Gastrocnemius medialis (tissue), 4 donors: Measurements from ENCODE around the gene B4GALT1. TPM values are rescaled to one million over a fixed set of nuclear protein-coding genes. Genes with fewer than 3 reads are reported as not detected.

Experiments used
- ATAC-seq, 2 donors: fragments of 150-250 bp; one replicate each; pipeline ENCODE4 v1.9.1; 2016
- DNase-seq, 2 donors: peaks; one replicate each; pipeline ENCODE4 v3.0.0-alpha.2; 2019
- H3K27ac ChIP-seq, 4 donors: fragments of 200-600 bp; sonication (generic); 1 replicate in 1 of 4; 2 replicates in 3 of 4; pipeline ENCODE4 v1.5.1; 2016 to 2018; ENCODE audit warnings: mild to moderate bottlenecking in 2 of 4, moderate library complexity in 1 of 4
- H3K27me3 ChIP-seq, 3 donors: fragments of 200-600 bp; sonication (generic) in 2 of 3; 1 replicate in 1 of 3; 2 replicates in 2 of 3; pipeline versions ENCODE4 v1.5.1 to v1.6.0; 2016 to 2019; ENCODE audit warnings: mild to moderate bottlenecking in 1 of 3, moderate library complexity in 1 of 3
- H3K36me3 ChIP-seq, 2 donors: fragments of 200-600 bp; sonication (generic) in 1 of 2; one replicate each; pipeline ENCODE4 v1.5.1; 2017 to 2018
- H3K4me1 ChIP-seq, 2 donors: fragments of 200-600 bp; sonication (generic) in 1 of 2; one replicate each; pipeline ENCODE4 v1.5.1; 2016 to 2017; ENCODE audit warnings: mild to moderate bottlenecking in 2 of 2
- H3K4me3 ChIP-seq, 4 donors: fragments of 200-600 bp; sonication (generic) in 3 of 4; 1 replicate in 1 of 4; 2 replicates in 3 of 4; pipeline ENCODE4 v1.5.1; 2016 to 2019; ENCODE audit warnings: mild to moderate bottlenecking in 2 of 4
- H3K9me3 ChIP-seq, 3 donors: fragments of 200-600 bp; sonication (generic) in 2 of 3; 1 replicate in 1 of 3; 2 replicates in 2 of 3; pipeline ENCODE4 v1.5.1; 2016 to 2019
- POLR2A ChIP-seq, 2 donors: fragments of 450-650 bp; IDR thresholded peaks; one replicate each; pipeline ENCODE4 v1.6.1; 2017; ENCODE audit warnings: antibody characterized with exemption in 2 of 2, mild to moderate bottlenecking in 2 of 2, moderate library complexity in 2 of 2
- in situ Hi-C, 4 donors: fragments of 200-750 bp; cut with MboI; loops; one replicate each; pipeline versions ENCODE4 v1.15.0 to v1.8.0; 2017; ENCODE audit warnings: low sequenced_read_pairs in 4 of 4
- intact Hi-C: fragments of 100-400 bp; cut with DNase I; formaldehyde crosslinking; loops from one replicate; pipeline ENCODE4 v1.15.1; 2023; ENCODE audit warnings: low total_unique reads
- total RNA-seq, 4 donors: library from RNA; depleted of rRNA; stranded (reverse); fragments of >200 nt; gene quantifications; one replicate each; pipeline versions ENCODE4 v1.1.0 to v1.2.3, GENCODE V29; 2016
- TF ChIP-seq, protein P1 (sequence below), 5 experiments: fragments of 450-650 bp in 3 of 5; fragments of 200-600 bp in 2 of 5; sonication (generic) in 2 of 5; IDR thresholded peaks in 4 of 5; conservative IDR thresholded peaks in 1 of 5; 1 replicate in 4 of 5; 2 replicates in 1 of 5; pipeline ENCODE4 v1.5.1; 2016 to 2019; ENCODE audit warnings: antibody characterized with exemption in 5 of 5, mild to moderate bottlenecking in 3 of 5, moderate library complexity in 3 of 5

Gene B4GALT1
- total RNA-seq, 4 donors from 2014 or later: 24.2 to 56.2 (median 42.7) TPM

DNA sequence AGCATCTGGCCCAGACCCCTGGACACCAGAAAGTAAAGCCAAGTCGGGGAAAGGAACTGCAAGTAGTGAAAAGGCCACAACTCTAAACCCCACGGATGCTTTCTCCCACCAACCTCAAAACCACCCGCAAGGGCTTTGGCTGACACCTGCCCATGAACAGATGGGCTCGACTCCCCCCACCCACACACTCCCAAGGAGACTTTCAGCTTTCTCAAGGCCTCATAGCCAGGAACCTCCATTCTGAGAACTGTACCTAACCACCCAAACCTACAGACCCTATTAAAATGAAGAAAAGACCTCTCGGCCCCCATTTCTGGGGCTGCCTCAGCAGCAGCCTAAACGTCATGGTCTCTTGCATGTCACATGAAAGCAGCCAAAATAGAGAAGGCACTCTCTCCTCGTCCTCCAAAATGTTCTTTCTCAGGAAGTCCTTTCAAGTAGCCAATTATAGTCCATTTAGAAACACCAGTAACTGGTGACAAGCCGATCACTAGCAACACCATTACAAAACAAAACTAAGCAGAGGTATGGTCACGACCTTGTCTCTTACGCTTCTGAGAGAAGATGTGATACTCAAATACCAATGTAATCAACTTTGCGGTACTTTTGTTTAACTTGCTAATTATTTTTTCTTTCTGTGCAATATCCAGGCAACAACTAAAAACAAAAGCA lies 2.9 kb downstream of the B4GALT1 start:
- H3K36me3 ChIP-seq: no peaks in the 10 kb centered on the region
- peak; percentile 55 to 67 for TF ChIP-seq POLR2A (IDR thresholded peaks at IDR 0.05)
- TF ChIP-seq, protein P1, sequence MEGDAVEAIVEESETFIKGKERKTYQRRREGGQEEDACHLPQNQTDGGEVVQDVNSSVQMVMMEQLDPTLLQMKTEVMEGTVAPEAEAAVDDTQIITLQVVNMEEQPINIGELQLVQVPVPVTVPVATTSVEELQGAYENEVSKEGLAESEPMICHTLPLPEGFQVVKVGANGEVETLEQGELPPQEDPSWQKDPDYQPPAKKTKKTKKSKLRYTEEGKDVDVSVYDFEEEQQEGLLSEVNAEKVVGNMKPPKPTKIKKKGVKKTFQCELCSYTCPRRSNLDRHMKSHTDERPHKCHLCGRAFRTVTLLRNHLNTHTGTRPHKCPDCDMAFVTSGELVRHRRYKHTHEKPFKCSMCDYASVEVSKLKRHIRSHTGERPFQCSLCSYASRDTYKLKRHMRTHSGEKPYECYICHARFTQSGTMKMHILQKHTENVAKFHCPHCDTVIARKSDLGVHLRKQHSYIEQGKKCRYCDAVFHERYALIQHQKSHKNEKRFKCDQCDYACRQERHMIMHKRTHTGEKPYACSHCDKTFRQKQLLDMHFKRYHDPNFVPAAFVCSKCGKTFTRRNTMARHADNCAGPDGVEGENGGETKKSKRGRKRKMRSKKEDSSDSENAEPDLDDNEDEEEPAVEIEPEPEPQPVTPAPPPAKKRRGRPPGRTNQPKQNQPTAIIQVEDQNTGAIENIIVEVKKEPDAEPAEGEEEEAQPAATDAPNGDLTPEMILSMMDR (IDR thresholded peaks at IDR 0.05 in 4 of 5, conservative IDR thresholded peaks at IDR 0.05 in 1 of 5): no peak
- in situ Hi-C loops (loop anchor here in 1 of 4 donors (25.0 kb wide), 1 partner anchor 777 kb away; the partner anchor contains the start of gene ACO1), intact Hi-C loops (loop anchor here (2.0 kb wide), 1 partner anchor 653 kb away; the partner anchor contains the start of gene UBE2R2)
- peak overlapping the region; percentile 96 to 99 (median 99) for H3K27ac ChIP-seq
- peak overlapping the region; percentile 77 to 97 (median 90) for H3K4me3 ChIP-seq
- DNase-seq: peak in 1 of 2 donors; percentile 31
- H3K4me1 ChIP-seq: peaks cover 64 to 66% of the 10 kb centered on the region in 2 donors
- no peaks in the 10 kb centered on the region for H3K27me3 ChIP-seq
- no peaks in the 10 kb centered on the region for H3K9me3 ChIP-seq
- ATAC-seq: peak; percentile 1 to 18

DNA sequence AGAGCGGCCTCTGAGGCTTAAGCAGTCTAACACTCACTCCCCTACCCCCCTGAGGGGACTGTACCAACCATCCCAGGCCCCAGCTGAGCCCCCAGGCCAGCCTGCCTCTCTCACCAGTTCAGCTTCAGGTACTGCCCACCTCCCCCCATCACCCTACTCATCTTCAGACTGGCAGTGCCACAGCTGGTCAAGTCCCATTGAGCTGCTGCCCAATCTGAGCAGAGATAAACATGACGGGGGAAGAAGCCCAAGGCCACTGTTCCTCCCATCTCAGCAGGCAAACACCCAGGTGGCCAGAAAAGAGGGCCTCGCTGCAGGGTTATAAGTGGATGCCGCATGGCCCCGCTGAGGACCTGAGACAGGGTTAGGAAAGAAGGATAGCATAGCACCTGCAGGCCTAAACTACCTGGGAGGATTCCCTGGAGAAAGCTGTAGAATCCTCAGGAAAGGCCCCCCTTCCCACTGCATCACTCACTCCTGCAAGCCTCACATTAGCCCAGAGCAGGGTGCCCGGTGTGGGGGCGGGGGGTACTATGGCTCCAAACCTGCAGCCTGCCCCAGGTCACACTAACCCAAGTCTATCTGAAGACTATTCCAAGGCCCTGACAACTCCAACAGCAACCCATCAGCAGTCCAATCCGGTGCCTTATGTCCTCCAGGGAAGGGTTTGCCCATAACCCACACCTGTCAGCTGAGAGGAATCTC lies 3.6 kb downstream of the B4GALT1 start:
- no peaks in the 10 kb centered on the region for H3K27me3 ChIP-seq
- peak overlapping the region; percentile 96 to 99 (median 99) for H3K27ac ChIP-seq
- TF ChIP-seq, protein P1 (IDR thresholded peaks at IDR 0.05 in 4 of 5, conservative IDR thresholded peaks at IDR 0.05 in 1 of 5): no peak
- TF ChIP-seq POLR2A (IDR thresholded peaks at IDR 0.05): no peak
- peaks cover 71 to 73% of the 10 kb centered on the region in 2 donors for H3K4me1 ChIP-seq
- no peaks in the 10 kb centered on the region for H3K36me3 ChIP-seq
- H3K4me3 ChIP-seq: peak overlapping the region; percentile 77 to 97 (median 90)
- intact Hi-C loops: loop anchor here (2.0 kb wide), 1 partner anchor 653 kb away; the partner anchor contains the start of gene UBE2R2
- DNase-seq (peak in 1 of 2 donors; percentile 52), ATAC-seq (no peak)
- no peaks in the 10 kb centered on the region for H3K9me3 ChIP-seq
- in situ Hi-C loops: loop anchor here in 1 of 4 donors (25.0 kb wide), 1 partner anchor 776 kb away; the partner anchor contains the start of gene ACO1

DNA sequence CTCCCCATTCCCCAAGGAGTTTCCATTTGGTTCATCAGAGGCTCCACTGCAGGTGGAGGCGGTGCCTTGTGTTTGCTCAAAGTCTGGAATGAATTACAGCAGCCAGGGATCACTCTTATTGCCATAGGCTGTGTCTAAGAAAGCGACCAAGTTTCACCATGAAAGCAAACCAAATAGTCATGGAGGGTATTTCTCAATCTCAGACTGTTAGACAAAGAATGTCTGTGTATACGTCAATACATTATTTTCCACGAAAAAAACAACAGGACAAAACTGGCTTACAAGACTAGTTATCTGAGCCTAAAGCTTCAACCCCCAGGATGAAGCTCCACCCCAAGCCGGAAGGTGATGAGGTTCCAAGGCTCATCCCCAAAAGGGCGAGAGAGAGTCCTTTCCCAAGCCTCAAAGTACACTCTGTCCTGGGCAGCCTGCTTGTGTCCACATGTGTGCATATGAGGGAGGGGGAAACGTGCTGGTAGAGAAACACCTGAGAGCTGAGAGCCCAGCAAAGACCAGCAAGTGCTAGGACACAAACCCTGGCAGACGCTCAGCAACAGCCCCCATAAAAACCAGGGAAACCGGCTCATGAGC lies 4.3 kb downstream of the B4GALT1 start:
- H3K4me1 ChIP-seq: peaks cover 79 to 80% of the 10 kb centered on the region in 2 donors
- in situ Hi-C loops: loop anchor here in 1 of 4 donors (25.0 kb wide), 1 partner anchor 776 kb away; the partner anchor contains the start of gene ACO1
- TF ChIP-seq, protein P1 (IDR thresholded peaks at IDR 0.05 in 4 of 5, conservative IDR thresholded peaks at IDR 0.05 in 1 of 5): no peak
- TF ChIP-seq POLR2A (IDR thresholded peaks at IDR 0.05): peak; percentile 56 to 59

DNA sequence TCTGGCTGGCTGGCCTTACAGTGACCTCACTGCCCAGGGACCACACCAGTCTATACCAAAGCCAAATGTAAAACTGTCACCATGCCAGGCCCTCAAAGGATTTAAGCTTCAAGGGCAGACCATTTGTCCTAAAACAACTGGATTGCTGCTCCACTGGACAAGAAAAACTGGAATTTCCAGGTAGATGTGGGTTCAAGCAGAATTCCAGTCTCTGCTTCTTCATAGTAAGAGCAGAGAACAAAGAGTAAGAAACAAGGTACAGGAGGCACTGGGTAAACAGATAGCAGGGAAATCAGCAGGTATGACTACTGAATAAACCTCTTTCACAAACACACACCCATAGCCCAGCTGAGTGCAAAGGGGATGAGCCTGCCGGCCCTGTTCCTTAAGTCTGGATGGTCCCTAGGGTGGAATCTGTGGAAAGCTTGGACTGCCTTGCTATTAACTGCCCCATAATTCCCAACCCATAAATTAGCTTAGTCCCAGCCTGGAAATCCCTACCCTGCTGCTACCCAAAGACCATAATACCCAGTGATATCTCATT lies 5.5 kb downstream of the B4GALT1 start:
- Histone ChIP-seq H3K36me3 (no peaks in the 10 kb centered on the region), H3K4me3 (peak overlapping the region in 3 of 4 donors; percentile 8 to 97 (median 43))
- intact Hi-C loops: no loop called here

More for the DNA sequence above, 4.3 kb downstream of the B4GALT1 start:
- H3K27me3 ChIP-seq: no peaks in the 10 kb centered on the region
- intact Hi-C loops: no loop called here
- no peaks in the 10 kb centered on the region for H3K9me3 ChIP-seq
- peak overlapping the region; percentile 77 to 97 (median 90) for H3K4me3 ChIP-seq
- peak overlapping the region; percentile 96 to 99 (median 99) for H3K27ac ChIP-seq
- DNase-seq (peak; percentile 85 to 93), ATAC-seq (peak; percentile 49 to 53)
- H3K36me3 ChIP-seq: no peaks in the 10 kb centered on the region

More for the DNA sequence above, 5.5 kb downstream of the B4GALT1 start:
- Histone ChIP-seq H3K4me1 (peaks cover 87 to 88% of the 10 kb centered on the region in 2 donors), H3K27ac (peak overlapping the region; percentile 96 to 99 (median 99)), H3K9me3 (no peaks in the 10 kb centered on the region), H3K27me3 (no peaks in the 10 kb centered on the region)
- DNase-seq: no peak
- no peak for ATAC-seq
- TF ChIP-seq, protein P1 (IDR thresholded peaks at IDR 0.05 in 4 of 5, conservative IDR thresholded peaks at IDR 0.05 in 1 of 5): no peak
- no peak for TF ChIP-seq POLR2A (IDR thresholded peaks at IDR 0.05)
- in situ Hi-C loops: loop anchor here in 1 of 4 donors (25.0 kb wide), 1 partner anchor 774 kb away; the partner anchor contains the start of gene ACO1
